GM20431 (cell line): ENCODE measurements around the gene CYB561D1.

Experiments
- in situ Hi-C: fragments of 300-500 bp; cut with MseI, MboI; formaldehyde crosslinking; loops from one replicate; pipeline ENCODE4 v1.15.0; 2020; ENCODE audit warnings: low sequenced_read_pairs; ENCODE audit not compliant: unreplicated experiment

The CYB561D1 gene

DNA sequence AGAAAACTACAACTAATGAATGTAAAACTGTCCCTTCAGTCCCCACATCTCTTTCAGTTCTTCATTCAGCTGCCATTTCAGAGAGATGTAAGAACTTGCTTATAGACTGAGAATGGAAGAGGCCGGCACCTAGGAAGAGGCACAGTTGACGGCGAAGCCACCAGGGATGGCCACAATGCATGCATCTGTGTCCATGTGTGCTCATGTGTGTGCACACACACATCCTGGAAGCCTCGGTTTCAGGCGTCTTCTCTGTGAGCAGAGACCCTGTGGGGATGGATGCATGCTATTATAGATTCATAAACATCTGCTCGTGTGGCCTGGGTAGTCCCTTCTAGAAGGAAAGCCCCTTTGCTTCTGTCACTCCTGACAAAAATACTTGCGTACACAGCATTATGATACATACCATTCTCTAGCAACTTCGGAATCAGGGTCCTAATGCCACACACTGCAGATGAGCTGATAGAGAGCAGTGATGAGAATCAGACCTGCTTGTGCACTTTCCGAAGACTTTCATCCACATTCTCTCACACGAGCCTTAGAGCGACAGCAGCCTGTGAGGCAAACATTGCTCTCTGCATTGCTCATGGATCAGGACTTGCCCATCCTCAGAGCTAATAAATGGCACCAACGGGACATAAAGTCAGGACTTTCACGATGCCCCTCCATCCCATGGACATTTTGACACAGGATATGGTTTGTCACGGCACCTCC, 33.4 kb downstream of the CYB561D1 start:
- in situ Hi-C loops = loop anchor here (25.0 kb wide), 1 partner anchor 265 kb away; no protein-coding TSS in a partner anchor

DNA sequence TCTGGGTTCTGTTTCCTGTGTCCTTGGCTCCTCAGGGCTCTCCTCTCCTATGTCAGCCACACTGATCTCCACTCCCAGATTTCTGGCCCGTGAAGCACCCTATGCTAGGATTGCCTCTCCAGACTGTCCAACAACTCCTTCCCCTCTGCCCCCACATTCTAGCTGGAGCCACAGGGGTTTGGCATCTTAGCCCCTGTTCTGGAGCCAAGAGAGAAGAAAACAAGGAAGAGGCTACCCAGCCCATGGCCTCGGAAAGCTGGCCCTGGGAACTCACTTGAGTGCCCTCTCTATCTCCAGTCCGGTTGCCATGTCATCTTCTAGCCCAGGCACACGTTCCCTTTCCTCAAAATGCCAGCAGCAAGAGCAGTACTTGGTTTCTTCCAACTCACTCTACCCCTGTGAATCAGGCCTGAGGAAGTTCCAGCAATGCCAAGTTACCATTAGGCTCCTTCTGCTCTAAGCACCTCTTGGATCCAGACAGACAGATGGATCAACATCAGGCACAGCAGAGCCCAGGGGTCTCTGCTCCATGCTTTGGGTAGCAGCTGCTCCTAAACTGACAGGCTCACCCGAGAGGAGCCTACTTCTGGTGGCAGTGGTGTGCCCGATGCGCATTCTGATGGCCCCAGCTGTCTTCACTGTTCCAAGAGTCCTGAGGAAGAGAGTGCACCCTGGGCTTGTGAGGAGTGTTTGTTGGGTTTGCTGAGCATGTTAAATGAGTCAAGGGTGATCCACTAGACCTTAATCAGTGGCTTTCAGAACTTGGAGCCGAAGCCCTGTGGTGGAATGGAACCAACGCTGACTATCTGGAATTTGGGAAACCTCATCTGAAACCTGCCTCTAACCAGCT, 34.2 kb downstream of the CYB561D1 start:
- in situ Hi-C loops = loop anchor here (25.0 kb wide), 1 partner anchor 266 kb away; no protein-coding TSS in a partner anchor

DNA sequence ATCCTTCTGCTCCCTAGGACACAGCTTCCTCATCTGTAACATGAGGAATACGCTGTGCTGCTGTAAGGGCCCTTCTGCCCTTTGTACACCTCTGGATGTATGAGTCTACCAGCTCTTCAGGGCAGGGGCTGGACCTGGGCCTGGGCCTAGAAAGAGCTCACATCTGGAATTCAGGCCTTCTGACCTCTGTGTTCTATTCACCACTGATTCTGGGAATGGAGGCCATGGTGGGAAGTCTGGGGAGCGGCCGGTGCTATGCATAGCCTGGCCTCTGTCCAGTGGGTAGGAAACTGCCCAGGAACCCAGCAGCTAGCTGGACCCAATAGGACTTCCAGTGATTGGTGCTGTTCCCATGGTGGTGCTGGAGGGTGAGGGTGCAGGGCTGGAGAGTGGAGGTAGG, 34.8 kb downstream of the CYB561D1 start:
- in situ Hi-C loops = loop anchor here (25.0 kb wide), 1 partner anchor 266 kb away; no protein-coding TSS in a partner anchor

DNA sequence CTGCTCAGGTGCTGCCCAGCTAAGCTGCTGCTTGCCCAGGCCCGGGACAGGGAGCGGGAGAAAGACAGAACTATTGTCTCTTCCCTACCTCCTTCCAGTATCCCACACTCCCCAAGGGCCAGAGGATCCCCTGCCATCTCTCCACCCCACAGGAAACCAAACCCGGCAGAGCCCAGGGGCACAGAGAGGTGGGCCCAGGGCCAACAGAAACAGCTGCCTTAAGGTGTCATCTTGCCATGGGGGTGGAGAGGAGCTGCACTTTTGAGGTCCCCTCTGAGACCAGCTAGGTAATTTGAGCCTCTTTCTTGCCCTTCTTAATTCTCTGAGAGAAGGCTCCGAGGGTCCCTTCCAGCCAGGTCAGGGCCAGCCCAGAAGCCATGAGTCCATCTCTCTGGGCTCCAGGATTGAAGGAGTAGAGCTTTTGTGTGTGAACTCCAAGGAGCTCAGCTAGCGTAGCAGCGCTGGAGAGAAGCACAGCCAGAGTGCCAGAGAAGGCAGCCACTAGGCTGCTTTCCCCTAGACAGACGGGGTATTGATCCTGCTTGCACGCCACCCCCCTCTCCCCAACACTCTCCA, 36.1 kb downstream of the CYB561D1 start:
- in situ Hi-C loops = loop anchor here (5.0 to 25.0 kb wide), 2 partner anchors 38 to 268 kb away; partner anchors contain the start of gene CYB561D1

DNA sequence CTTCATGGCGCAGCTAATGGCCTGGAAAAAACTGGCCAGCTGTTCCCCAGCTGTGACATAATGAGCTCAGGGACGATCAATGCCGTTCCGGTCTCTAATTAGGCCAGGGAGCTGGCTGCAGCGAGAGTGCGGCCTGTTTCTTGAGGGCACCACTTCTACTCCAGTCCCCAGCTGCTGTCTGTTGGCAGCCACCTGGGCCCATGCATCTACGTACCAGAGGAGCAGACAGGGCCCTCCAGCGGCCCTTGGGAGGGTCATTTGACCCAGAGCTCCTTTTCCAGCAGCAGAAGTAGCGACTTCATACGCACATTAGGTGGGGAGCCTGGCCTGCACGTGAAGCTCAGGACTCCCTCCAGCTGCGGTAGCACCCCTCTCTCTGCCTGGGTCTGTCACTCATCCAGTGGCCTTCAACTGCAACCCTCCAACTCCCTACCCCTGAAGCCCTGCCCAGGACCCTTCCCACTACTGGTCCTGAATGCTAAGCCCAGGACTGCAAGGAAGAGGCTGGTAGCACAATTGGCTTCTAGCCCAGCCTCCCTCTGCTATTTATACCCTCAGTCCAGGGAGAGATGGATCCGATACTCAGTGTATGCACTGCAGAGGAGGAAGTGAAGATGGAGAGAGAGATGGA, 36.7 kb downstream of the CYB561D1 start:
- in situ Hi-C loops = loop anchor here (5.0 to 25.0 kb wide), 2 partner anchors 38 to 268 kb away; partner anchors contain the start of gene CYB561D1

DNA sequence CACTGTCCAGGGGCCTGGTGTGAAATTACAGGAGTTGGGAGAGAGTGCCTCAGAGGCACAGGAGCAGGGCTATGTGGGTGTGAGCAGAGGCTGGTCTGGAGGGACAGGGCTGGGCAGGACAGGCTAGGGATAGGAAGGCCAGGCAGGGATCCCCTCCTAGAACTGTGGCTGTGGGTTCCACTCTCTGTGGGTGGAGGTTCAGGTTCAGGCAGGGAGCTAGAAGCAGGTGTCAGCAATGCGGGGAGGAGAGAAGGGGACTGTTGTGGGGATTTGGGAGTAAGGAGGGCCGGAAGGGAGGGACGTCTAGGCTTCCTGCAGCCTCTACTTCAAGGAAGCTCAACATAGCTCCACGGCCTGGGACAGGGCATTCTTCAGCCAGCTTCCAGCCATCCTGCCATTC, 37.5 kb downstream of the CYB561D1 start:
- in situ Hi-C loops = loop anchor here (5.0 to 25.0 kb wide), 2 partner anchors 39 to 269 kb away; partner anchors contain the start of gene CYB561D1

DNA sequence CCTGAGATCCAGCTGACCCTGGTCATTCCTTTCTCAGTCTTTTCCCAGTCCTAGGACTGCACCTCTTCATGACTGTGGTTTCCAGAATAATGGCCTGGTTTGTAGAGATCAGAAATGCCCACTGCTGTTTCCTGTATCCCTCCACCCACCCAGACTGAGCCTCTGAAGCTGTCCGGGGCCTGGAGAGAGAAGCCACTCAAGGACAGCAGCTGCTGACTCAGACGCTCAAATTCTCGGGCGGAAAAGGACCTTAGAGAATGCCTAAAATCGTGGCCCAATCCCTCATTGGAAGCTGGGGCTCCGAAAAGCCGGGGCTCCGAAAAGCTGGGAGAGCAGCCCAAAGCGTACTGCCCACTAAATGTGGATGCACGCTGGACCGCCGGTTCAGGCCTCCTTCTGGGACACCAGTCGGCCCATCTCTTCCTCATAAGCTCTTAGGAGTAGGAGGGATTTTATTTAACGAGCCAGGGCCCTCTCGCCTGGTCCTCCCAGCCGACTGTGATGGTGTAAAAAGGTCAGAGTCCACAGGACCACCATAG, 38.0 kb downstream of the CYB561D1 start:
- in situ Hi-C loops = loop anchor here (5.0 to 25.0 kb wide), 2 partner anchors 40 to 270 kb away; partner anchors contain the start of gene CYB561D1

DNA sequence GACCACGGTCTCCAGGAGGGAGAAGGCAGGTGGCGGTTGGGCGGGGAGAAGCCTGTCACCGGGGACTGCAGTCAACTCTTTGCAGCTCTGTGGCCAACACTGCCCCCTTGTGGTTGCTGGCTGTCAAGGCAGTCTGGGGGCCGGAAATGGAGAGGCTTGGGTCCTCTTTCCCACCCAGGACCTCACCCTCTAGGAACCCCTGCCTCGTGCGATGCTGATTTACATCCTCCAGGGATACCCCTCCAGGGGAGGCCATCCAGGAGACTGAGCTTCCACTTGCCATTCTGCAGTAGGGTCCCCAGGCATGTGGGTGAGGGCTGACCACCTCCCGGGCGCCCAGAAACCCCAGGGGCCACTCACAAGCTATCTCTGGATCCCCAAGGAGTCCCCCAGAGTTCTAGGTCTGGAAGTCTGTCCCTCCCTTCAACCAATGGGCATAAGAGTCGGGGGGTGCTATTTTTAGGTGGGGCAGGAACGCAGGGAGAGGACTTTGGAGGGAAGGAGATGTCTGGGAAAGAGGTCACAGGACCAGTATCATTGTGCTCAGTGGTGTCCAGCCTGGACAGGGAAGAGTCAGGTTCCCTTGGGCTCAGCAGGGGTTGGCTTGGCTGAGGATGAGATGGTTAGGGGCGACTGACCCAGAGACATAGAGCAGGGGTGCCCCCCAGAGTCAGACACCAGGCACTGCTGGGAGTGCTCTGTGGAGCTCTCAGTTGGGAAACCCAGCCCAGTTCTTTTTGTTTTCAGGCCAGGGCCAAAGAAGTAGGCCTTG, 38.7 kb downstream of the CYB561D1 start:
- in situ Hi-C loops = loop anchor here (5.0 to 25.0 kb wide), 2 partner anchors 40 to 270 kb away; partner anchors contain the start of gene CYB561D1

DNA sequence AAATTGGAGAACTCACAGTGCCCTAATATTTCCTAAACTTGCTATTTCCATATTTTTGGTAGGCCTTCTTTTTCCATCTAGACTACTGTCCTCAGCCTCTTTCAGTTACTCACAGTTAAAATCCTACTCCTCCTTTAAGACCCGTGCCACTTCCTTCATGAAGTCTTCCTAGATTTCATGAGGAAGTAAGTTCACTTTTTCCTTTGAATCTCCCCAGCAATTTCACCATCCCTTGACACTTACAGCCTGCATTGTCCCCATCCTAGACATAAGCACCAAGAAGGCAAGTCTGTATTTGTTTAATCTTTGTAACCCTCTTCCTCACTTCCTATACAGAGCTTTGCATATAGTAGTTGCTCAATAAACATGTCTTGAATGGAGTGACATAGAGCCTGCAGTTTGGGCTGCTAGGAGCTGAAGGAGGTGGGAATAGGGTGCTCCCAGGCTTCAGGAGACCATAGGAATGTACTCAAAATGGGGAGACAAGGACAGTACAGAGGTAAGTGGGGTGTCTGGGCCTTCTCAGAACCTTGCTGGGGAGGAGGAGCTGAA, 40.5 kb downstream of the CYB561D1 start:
- in situ Hi-C loops = loop anchor here (5.0 to 25.0 kb wide), 2 partner anchors 42 to 272 kb away; partner anchors contain the start of gene CYB561D1

DNA sequence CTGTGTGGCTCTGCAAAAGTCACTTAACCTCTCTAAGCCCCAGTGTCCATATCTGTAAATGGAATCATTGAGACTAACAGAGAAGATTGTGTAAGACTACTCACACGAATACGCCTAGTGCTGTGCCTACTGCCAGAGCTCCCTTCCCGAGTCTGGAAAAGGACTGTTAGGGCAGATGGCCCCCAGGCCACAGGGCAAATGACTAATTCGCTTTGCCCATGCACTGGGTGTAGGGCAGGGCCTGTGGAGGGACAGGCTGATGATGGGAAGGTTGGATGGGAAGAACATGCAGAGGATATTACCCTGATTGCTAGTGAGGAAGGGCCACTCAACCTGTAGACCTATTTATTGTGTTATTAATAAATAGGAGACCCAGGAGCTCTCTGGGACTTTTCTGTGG, 41.6 kb downstream of the CYB561D1 start:
- in situ Hi-C loops = loop anchor here (25.0 kb wide), 1 partner anchor 273 kb away; no protein-coding TSS in a partner anchor

DNA sequence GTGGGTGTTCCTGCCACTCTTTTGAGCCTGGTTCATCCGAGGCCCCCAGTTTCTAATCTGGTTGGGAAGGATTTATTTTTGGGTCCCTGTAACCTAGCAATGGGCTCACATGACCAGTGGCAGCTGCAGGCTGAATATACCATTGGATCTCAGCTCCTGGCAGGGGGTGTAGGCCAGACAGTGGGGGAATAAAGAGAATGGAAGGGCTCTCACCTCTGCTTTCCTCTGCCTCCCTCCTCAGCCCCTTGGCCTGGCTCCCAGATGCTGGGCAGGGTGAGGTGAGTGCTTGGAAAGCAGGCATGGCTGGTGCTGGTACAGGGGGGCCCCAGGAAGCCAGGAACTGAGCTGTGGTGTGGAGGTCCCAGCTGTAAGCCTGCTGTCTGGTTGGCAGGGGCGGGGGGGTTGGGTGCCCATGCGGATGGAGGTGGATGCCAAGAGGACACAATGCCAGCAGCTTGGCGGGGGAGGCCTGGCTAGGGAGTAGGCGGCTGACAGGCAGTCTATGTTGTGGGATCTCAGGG, 42.1 kb downstream of the CYB561D1 start:
- in situ Hi-C loops = loop anchor here (25.0 kb wide), 1 partner anchor 274 kb away; no protein-coding TSS in a partner anchor

DNA sequence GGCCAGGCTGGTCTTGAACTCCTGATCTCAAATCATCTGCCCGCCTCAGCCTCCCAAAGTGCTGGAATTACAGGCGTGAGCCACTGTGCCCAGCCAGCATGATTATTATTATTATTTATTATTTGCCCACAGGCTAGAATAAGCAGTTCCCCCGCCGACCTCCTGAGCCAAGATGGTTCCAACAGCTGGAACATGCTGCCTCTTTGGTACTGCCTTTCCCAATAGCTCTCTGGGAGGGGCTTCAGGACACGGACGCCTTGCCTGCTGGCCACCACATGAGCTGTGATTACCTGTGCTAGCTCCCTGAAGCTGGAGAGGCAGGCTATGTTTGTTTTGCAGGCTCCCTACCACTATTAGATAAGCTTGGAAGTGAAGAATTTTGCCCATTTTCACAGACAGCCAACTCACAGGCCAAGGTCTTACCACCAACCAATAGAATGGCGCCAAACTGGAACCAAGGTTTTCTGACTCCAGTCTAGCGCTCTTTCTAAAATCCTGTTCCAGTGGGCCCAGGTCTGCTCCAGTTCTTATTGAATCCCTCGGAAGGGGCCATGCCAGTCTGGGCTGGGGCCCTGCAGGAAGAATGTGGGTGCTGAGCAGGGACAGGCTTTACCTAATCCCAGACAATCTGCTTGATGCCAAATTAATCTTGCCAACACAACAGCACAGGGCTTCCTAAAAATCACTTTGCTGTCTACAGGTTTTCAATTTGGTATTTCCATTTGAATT, 43.7 kb downstream of the CYB561D1 start:
- in situ Hi-C loops = loop anchor here (25.0 kb wide), 1 partner anchor 275 kb away; no protein-coding TSS in a partner anchor

DNA sequence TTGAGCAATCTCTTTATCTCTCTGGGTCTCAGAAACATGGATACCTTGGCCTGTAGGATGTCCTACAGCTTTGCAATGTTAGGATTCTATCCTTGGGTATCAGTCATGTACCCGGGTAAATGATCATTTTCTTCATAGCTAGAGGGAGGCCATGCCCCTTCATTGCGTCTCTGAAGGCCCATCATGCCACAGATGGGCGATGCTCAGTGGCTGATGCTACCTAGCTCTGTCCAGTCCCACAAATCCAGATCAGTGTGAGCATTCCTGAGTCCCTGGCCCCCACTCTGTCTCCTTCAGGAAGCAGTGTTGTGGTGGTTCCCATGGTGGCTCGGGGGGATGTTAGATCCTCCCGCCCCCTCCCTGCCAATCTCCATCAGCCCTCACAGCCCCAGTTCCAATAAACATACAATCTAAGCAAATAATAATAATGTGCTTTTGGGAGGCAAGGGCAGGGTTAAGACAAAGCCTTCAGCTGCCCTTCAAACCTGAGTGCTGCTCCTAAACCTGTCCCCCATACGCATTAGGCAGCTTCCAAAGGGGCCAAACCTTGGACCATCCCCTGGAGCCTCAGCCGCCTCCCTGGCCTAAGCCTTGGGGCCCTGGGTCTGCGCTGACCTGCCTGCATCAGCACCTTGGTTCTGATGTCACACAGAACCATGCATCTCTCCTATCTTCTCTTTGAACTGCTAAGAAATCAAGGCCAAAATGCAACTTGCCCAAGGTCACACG, 45.1 kb downstream of the CYB561D1 start:
- in situ Hi-C loops = loop anchor here (25.0 kb wide), 1 partner anchor 277 kb away; no protein-coding TSS in a partner anchor

DNA sequence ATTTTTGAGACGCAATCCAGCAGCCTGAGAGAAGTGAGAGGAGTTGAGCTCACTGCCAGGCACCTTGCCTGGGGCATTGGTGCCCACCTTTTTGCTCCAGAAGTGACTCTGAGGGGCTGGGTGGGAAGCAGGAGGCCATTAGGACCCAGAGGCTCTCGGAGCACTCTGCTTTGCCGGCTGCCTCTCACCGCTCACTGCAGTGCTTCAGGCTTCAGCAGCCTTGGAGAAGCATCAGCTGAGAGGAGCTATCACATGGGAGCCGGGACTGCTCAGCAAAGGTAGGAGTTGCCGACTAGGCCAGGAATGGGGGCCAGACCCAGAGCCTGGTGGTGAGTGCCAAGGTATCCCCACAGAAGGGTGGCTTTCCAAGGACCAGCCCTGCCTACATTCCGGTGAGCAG, 45.8 kb downstream of the CYB561D1 start, which contains the start of gene GPR61:
Gene GPR61 (plus strand): TSS at position 197 of the 400 bp plus-strand sequence. CDS start 3,151 bp downstream, outside the sequence.
- in situ Hi-C loops = loop anchor here (25.0 kb wide), 1 partner anchor 277 kb away; no protein-coding TSS in a partner anchor

DNA sequence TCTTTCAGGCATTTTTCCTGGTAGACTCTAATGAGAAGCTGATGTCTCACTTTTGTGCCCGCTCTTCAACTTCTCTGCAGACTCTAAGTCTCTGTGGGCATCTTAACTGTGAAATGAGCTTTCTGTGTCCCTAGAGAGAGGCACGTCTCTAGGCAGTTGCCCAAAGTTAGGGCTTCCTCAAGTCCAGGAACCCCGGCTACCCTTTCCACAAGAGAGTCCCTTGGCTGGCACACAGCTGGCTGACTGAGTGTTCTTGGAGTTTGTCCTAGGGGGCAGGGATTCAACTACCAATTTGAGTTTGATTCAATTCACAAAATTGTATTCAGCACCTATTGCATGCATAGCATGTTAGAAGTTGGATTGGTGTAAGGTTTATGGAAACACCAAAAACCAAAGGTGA, 47.2 kb downstream of the CYB561D1 start:
- in situ Hi-C loops = loop anchor here (25.0 kb wide), 1 partner anchor 279 kb away; no protein-coding TSS in a partner anchor

DNA sequence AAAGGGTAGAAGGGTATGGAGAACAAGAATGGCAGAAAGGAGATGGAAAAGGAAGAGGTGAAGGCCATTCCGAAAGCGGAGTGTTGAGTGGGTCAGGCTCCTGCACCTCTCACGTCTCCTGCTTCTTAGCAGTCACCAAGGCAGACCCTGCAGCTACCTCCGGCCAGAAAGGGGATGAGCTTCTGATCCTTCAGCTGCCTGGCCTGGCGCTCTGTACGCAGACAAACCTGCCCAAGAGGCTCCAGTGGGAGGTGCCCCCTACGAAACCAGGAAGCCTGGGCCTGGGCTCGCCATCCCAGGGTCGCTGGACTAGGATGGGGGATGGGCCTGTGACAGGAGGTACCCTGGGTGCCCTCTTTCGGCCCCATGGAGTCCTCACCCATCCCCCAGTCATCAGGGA, 48.8 kb downstream of the CYB561D1 start:
- in situ Hi-C loops = loop anchor here (25.0 kb wide), 1 partner anchor 280 kb away; no protein-coding TSS in a partner anchor
